Stimulated activated CD4-positive, alpha-beta T cell treated with anti-CD3 and anti-CD28 coated beads, Interleukin-12 subunit alpha, Interleukin-12 subunit beta, amount 100 ng/mL, for 24 hours (primary cell): ENCODE measurements around the gene CEP68.
"Not testable (repeated sequence)": the region's sequence is repeated elsewhere in the genome, so short reads cannot be mapped to it uniquely, and the experiment has no call there.

ENCODE experiments used
- DNase-seq, 2 experiments: peaks; one replicate each; pipeline ENCODE4 v3.0.0-alpha.2; 2020; ENCODE audit warnings: low read depth in 2 of 2

CEP68 gene

GRCh38 chr2:65076345-65076710 is 20.1 kb downstream of the CEP68 start:
- no peak for DNase-seq

- DNase-seq: no peak
These were observed 21.7 kb downstream of the CEP68 start for GRCh38 chr2:65077898-65078297.

GRCh38 chr2:65079017-65079416 is 22.8 kb downstream of the CEP68 start:
- DNase-seq: no peak

GRCh38 chr2:65081232-65081685 is 25.0 kb downstream of the CEP68 start:
- DNase-seq: no peak

- no peak for DNase-seq
These were observed 28.9 kb downstream of the CEP68 start for GRCh38 chr2:65085148-65085547.

- DNase-seq: no peak
These were observed 36.6 kb downstream of the CEP68 start for GRCh38 chr2:65092791-65093190.

GRCh38 chr2:65093211-65093610 is 37.0 kb downstream of the CEP68 start:
- no peak for DNase-seq

- DNase-seq: no peak
These were observed 40.7 kb downstream of the CEP68 start for GRCh38 chr2:65096948-65097347.

- DNase-seq: no peak
These were observed 41.6 kb downstream of the CEP68 start for GRCh38 chr2:65097844-65098243.

GRCh38 chr2:65098741-65099140 is 42.5 kb downstream of the CEP68 start:
- DNase-seq: no peak

GRCh38 chr2:65101071-65101470 is 44.9 kb downstream of the CEP68 start:
- DNase-seq: no peak

- no peak for DNase-seq
These were observed 46.9 kb downstream of the CEP68 start for GRCh38 chr2:65103013-65103715.

GRCh38 chr2:65107530-65107929 is 51.3 kb downstream of the CEP68 start:
- DNase-seq: no peak

- DNase-seq: no peak
These were observed 52.6 kb downstream of the CEP68 start for GRCh38 chr2:65108780-65109179.

GRCh38 chr2:65112633-65113032 is 56.4 kb downstream of the CEP68 start:
- no peak for DNase-seq

GRCh38 chr2:65113229-65113628 is 57.0 kb downstream of the CEP68 start:
- no peak for DNase-seq

- DNase-seq: no peak
These were observed 57.6 kb downstream of the CEP68 start for GRCh38 chr2:65113816-65114215.

- DNase-seq: no peak
These were observed 58.7 kb downstream of the CEP68 start for GRCh38 chr2:65114921-65115320.

- no peak for DNase-seq
These were observed 60.4 kb downstream of the CEP68 start for GRCh38 chr2:65116645-65117044.

- DNase-seq: no peak
These were observed 64.9 kb downstream of the CEP68 start for GRCh38 chr2:65120990-65121693.

GRCh38 chr2:65122313-65122712 is 66.1 kb downstream of the CEP68 start:
- no peak for DNase-seq

GRCh38 chr2:65125457-65125856 is 69.2 kb downstream of the CEP68 start:
- not testable (repeated sequence) for DNase-seq
